Osteoblast (primary cell): ENCODE results near the gene SHROOM2. TPM values are rescaled to one million over a fixed set of nuclear protein-coding genes. Genes with fewer than 3 reads are reported as not detected.
"Not testable (repeated sequence)": the region's sequence is repeated elsewhere in the genome, so short reads cannot be mapped to it uniquely, and the experiment has no call there.

Experiments
- DNase-seq: peaks from one replicate; pipeline ENCODE4 v3.0.0; 2011; ENCODE audit warnings: low spot score, mixed read lengths; ENCODE audit not compliant: insufficient read length; ENCODE audit errors: missing footprints
- H2AFZ ChIP-seq: 2 replicates; pipeline ENCODE4 v1.6.0; 2011; ENCODE audit warnings: mild to moderate bottlenecking, low read length
- H3K27ac ChIP-seq: 2 replicates; pipeline ENCODE4 v1.5.1; 2011; ENCODE audit warnings: mild to moderate bottlenecking, low read depth, low read length, moderate library complexity
- H3K27me3 ChIP-seq: 2 replicates; pipeline ENCODE4 v1.6.0; 2012; ENCODE audit warnings: mild to moderate bottlenecking, control low read depth, inconsistent platforms, low read length, moderate library complexity; ENCODE audit not compliant: insufficient read depth
- H3K36me3 ChIP-seq: 2 replicates; pipeline ENCODE4 v1.5.1; 2011; ENCODE audit warnings: mild to moderate bottlenecking, low read length, control low read depth, moderate library complexity; ENCODE audit not compliant: insufficient read depth
- H3K4me1 ChIP-seq: 2 replicates; pipeline ENCODE4 v1.5.1; 2011; ENCODE audit warnings: mild to moderate bottlenecking, low read length, control low read depth, moderate library complexity; ENCODE audit not compliant: insufficient read depth
- H3K4me2 ChIP-seq: 2 replicates; pipeline ENCODE4 v1.6.0; 2011; ENCODE audit warnings: mild to moderate bottlenecking, low read length; ENCODE audit not compliant: insufficient read depth
- H3K4me3 ChIP-seq: fragments of 200-600 bp; sonication (generic); 3 replicates; pipeline ENCODE4 v1.5.1; 2012; ENCODE audit warnings: mild to moderate bottlenecking, low read length, inconsistent platforms; ENCODE audit not compliant: insufficient read depth
- H3K79me2 ChIP-seq: 2 replicates; pipeline ENCODE4 v1.6.0; 2012; ENCODE audit warnings: mild to moderate bottlenecking, low read length, control low read depth, inconsistent platforms; ENCODE audit not compliant: insufficient read depth
- H3K9me3 ChIP-seq: 2 replicates; pipeline ENCODE4 v1.5.1; 2011; ENCODE audit warnings: low read depth, low read length, control low read depth
- H4K20me1 ChIP-seq: 2 replicates; pipeline ENCODE4 v1.6.0; 2012; ENCODE audit warnings: mild to moderate bottlenecking, low read length, control low read depth; ENCODE audit not compliant: insufficient read depth
- CTCF ChIP-seq: IDR thresholded peaks from 2 replicates; pipeline ENCODE4 v1.5.1; 2011; ENCODE audit warnings: mild to moderate bottlenecking, low read depth, low read length, moderate library complexity; ENCODE audit errors: extremely low read depth
- total RNA-seq: library from RNA; depleted of rRNA; stranded (reverse); fragments of >200 nt; gene quantifications from 2 replicates; pipeline ENCODE4 v1.2.3, GENCODE V29; 2012

Gene SHROOM2
- total RNA-seq, 1 donor: 8.0 TPM

- Histone ChIP-seq H3K4me1 (no peaks in the 10 kb centered on the region), H3K4me3 (no peak overlapping the region)
- DNase-seq: no peak
These were observed 16.5 kb downstream of the SHROOM2 start for GRCh38 chrX:9802737-9803136.

GRCh38 chrX:9804444-9804843 is 18.2 kb downstream of the SHROOM2 start:
- no peak overlapping the region for H3K4me3 ChIP-seq
- H3K27me3 ChIP-seq: no peaks in the 10 kb centered on the region
- peaks cover 3% of the 10 kb centered on the region for H3K9me3 ChIP-seq
- no peaks in the 10 kb centered on the region for H3K4me1 ChIP-seq
- no peak overlapping the region for H3K4me2 ChIP-seq
- H3K36me3 ChIP-seq: no peaks in the 10 kb centered on the region
- no peaks in the 10 kb centered on the region for H4K20me1 ChIP-seq
- no peaks in the 10 kb centered on the region for H3K79me2 ChIP-seq
- no peak overlapping the region for H3K27ac ChIP-seq
- TF ChIP-seq CTCF: no peak
- no peak for DNase-seq
- no peak overlapping the region for H2AFZ ChIP-seq

More at GRCh38 chrX:9802737-9803136, 16.5 kb downstream of the SHROOM2 start:
- H3K9me3 ChIP-seq: peaks cover 3% of the 10 kb centered on the region
- H4K20me1 ChIP-seq: no peaks in the 10 kb centered on the region
- H3K4me2 ChIP-seq: no peak overlapping the region
- H2AFZ ChIP-seq: no peak overlapping the region
- TF ChIP-seq CTCF: no peak
- no peak overlapping the region for H3K27ac ChIP-seq
- no peaks in the 10 kb centered on the region for H3K27me3 ChIP-seq
- H3K36me3 ChIP-seq: no peaks in the 10 kb centered on the region
- H3K79me2 ChIP-seq: no peaks in the 10 kb centered on the region

DNA sequence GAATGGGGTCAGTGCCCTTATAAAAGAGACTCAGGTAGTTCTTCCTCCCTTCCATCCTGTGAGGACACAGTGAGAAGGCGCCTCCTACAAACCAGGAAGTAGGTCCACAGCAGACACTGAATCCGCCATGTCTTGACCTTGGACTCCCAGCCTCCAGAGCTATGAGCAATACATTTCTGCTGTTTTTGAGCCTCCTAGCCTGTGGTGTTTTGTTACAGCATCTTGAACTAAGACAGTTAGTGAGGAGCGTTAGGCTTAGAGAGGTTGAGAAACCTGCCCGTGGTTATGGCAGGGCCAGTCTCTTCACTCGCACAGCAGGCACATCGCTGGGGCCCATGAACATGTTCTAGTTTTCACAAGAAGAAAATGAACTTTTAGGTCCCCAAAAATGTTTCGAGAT is 19.7 kb downstream of the SHROOM2 start:
- Histone ChIP-seq H3K36me3 (no peaks in the 10 kb centered on the region), H3K79me2 (no peaks in the 10 kb centered on the region), H3K9me3 (no peaks in the 10 kb centered on the region), H2AFZ (no peak overlapping the region), H4K20me1 (no peaks in the 10 kb centered on the region), H3K27me3 (no peaks in the 10 kb centered on the region), H3K4me3 (no peak overlapping the region), H3K4me1 (no peaks in the 10 kb centered on the region), H3K4me2 (no peak overlapping the region), H3K27ac (no peak overlapping the region)
- no peak for DNase-seq
- no peak for TF ChIP-seq CTCF

DNA sequence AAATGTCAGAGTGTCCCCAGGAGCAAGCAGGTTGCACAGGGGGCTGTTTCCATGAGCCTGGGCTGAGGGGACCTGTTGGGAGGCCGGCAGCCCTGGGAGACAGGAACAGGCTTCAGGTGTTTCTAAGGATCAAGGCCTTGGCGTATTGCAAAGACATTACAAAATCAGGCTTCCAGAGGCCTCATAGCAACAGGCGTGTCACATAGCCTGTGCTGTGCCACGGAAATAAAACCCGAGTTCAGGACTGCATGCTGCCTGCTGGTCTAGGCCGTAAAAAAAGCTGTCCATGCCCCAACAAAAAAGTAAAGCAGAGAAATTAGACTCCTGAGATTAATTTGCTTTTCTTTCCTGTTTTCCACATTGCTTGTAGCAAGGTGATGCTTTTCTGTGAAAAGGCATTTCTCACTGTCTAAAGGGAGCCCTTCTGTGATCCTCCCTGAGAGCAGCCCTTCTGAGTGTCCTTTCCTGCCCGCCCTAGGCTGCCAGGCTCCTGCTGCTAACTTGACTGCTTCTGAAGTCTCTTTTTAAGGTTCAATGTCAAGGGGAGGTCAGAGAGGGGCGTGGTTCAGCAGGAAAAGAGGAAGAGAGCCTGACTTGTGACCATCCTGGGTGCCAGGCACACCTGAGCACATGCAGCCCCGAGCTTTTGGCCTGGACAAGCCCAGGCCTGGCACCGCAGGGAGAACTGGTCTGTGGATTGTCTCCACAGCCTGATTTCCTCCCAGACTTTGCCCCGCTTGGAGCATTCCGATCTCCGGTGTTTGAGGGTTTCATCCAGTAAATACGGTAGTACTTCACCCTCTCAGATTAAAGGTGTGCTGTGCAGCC is 21.3 kb downstream of the SHROOM2 start:
- no peak for TF ChIP-seq CTCF
- H4K20me1 ChIP-seq: no peaks in the 10 kb centered on the region

GRCh38 chrX:9809876-9810275 is 23.6 kb downstream of the SHROOM2 start:
- H3K4me1 ChIP-seq, H3K27ac ChIP-seq, H3K4me2 ChIP-seq, DNase-seq, H3K9me3 ChIP-seq, H3K36me3 ChIP-seq, H4K20me1 ChIP-seq, H2AFZ ChIP-seq, H3K27me3 ChIP-seq, H3K4me3 ChIP-seq, H3K79me2 ChIP-seq: not testable (repeated sequence)

More for the DNA sequence above, 21.3 kb downstream of the SHROOM2 start:
- H3K79me2 ChIP-seq: no peaks in the 10 kb centered on the region
- DNase-seq: no peak
- H3K4me3 ChIP-seq: no peak overlapping the region
- no peaks in the 10 kb centered on the region for H3K9me3 ChIP-seq
- no peaks in the 10 kb centered on the region for H3K4me1 ChIP-seq
- H3K27me3 ChIP-seq: no peaks in the 10 kb centered on the region
- H3K4me2 ChIP-seq: no peak overlapping the region
- no peak overlapping the region for H3K27ac ChIP-seq
- no peak overlapping the region for H2AFZ ChIP-seq
- H3K36me3 ChIP-seq: no peaks in the 10 kb centered on the region

DNA sequence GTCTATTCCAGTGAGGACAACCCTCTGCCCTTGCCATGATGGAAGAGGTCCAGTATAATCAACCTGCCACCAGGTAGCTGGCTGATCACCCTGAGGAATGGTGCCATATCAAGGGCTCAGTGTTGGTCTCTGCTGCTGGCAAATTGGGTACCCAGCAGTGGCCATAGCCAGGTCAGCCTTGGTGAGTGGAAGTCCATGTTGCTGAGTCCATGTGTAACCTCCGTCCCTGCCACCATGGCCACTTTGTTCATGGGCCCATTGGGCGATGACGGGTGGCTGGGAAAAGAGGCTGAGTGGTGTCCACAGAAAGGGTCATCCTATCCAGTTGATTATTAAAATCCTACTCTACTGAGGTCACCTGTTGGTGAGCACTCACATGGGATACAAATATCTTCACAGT is 24.9 kb downstream of the SHROOM2 start:
- not testable (repeated sequence) for H3K9me3 ChIP-seq, DNase-seq, H4K20me1 ChIP-seq, H3K27ac ChIP-seq, H2AFZ ChIP-seq, H3K4me1 ChIP-seq, H3K4me2 ChIP-seq, H3K79me2 ChIP-seq, H3K36me3 ChIP-seq, H3K4me3 ChIP-seq, H3K27me3 ChIP-seq
